PFSK-1 (cell line): ENCODE results near the gene SLC38A10.

Source experiments
- POLR2AphosphoS5 ChIP-seq: IDR thresholded peaks from 2 replicates; pipeline ENCODE4 v1.6.1; 2012; ENCODE audit warnings: low read depth, mild to moderate bottlenecking, control low read depth, low read length, moderate library complexity
- SIN3A ChIP-seq: IDR thresholded peaks from 2 replicates; pipeline ENCODE4 v1.6.1; 2012; ENCODE audit warnings: mild to moderate bottlenecking, low read length, moderate library complexity, borderline replicate concordance; ENCODE audit not compliant: insufficient read depth
- TAF1 ChIP-seq: IDR thresholded peaks from 2 replicates; pipeline ENCODE4 v1.6.1; 2012; ENCODE audit warnings: low read length, control low read depth, borderline replicate concordance; ENCODE audit not compliant: insufficient read depth
- TF ChIP-seq, protein P1 (sequence below), 2 experiments: IDR thresholded peaks; 2 replicates each; pipeline versions ENCODE4 v1.6.1 to v1.8.0; 2011 to 2012; ENCODE audit warnings: low read depth in 2 of 2, low read length in 2 of 2, control low read depth in 1 of 2, inconsistent platforms in 1 of 2, mild to moderate bottlenecking in 1 of 2, moderate library complexity in 1 of 2; ENCODE audit not compliant: insufficient read depth in 1 of 2

DNA sequence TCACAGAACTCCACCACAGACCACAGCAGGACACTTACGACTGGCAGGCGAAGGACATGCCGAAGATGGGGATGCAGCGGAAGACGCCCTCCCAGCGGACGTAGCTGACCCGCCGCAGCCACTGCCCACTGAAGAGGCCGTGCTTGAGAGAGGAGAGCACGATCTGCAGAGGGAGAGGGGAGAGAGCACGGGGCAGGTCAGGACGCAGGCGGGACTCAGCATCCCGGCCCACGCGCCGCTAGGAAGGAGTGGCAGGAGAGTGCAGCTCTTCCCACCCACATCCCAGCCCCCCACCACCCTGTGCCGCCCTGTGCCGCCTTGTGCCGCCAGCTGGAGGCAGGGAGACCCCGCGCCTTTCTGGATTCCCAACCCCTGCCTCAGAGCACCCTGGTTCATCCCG lies 14.5 kb downstream of the SLC38A10 start:
- no peak for TF ChIP-seq POLR2AphosphoS5
- no peak for TF ChIP-seq SIN3A
- TF ChIP-seq TAF1, result no peak
- TF ChIP-seq, protein P1, sequence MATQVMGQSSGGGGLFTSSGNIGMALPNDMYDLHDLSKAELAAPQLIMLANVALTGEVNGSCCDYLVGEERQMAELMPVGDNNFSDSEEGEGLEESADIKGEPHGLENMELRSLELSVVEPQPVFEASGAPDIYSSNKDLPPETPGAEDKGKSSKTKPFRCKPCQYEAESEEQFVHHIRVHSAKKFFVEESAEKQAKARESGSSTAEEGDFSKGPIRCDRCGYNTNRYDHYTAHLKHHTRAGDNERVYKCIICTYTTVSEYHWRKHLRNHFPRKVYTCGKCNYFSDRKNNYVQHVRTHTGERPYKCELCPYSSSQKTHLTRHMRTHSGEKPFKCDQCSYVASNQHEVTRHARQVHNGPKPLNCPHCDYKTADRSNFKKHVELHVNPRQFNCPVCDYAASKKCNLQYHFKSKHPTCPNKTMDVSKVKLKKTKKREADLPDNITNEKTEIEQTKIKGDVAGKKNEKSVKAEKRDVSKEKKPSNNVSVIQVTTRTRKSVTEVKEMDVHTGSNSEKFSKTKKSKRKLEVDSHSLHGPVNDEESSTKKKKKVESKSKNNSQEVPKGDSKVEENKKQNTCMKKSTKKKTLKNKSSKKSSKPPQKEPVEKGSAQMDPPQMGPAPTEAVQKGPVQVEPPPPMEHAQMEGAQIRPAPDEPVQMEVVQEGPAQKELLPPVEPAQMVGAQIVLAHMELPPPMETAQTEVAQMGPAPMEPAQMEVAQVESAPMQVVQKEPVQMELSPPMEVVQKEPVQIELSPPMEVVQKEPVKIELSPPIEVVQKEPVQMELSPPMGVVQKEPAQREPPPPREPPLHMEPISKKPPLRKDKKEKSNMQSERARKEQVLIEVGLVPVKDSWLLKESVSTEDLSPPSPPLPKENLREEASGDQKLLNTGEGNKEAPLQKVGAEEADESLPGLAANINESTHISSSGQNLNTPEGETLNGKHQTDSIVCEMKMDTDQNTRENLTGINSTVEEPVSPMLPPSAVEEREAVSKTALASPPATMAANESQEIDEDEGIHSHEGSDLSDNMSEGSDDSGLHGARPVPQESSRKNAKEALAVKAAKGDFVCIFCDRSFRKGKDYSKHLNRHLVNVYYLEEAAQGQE (IDR thresholded peaks at IDR 0.05; ENCODE audit: insufficient read depth in 1 of 2, low read depth in 2 of 2, low read length in 2 of 2), result no peak
